OCI-LY7 (cell line): ENCODE data around the gene S100A6.

Experiments
- EZH2phosphoT487 ChIP-seq: fragments of 200-600 bp; sonication (generic); IDR thresholded peaks from 2 replicates; pipeline ENCODE4 v1.6.1; 2018; ENCODE audit warnings: low read depth, borderline replicate concordance, mild to moderate bottlenecking, mixed run types, antibody characterized with exemption, low read length, moderate library complexity, mixed read lengths
- TF ChIP-seq, protein P1 (sequence below): fragments of 200-600 bp; sonication (generic); conservative IDR thresholded peaks from 2 replicates; pipeline ENCODE4 v1.5.1; 2014; ENCODE audit warnings: mild to moderate bottlenecking, antibody characterized with exemption, low read length, moderate library complexity, mixed read lengths

DNA sequence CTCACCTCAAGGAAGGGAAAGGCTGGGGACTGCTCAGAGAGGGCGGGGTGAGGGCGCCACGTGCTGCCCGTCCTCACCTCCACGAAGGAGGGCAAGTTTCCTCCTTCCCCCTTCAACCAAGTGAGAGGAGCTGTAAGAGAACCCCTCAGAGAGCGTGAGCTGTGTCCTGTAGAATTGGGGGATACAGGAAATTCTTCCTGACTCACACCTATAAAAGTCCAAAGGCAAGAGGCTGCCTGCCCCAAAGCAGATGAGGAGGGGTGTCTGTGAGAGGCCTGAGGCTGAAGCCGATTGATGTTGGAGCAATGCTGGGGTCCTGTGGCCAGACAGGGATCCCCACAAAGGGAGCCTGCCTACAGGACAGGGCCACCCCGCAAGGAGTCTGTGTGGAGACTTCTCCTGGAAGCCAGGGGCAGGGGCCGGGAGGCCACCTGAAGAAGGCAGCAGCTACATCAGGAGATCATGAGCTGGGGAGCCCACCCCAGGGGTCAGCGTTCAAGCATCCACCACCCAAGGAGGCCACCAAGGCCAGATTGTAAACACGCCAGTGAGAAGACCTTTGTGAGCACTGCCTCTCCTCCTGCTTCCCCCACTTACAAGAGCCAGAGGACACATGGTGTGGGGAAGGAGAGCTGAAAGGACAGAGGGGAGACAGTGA lies 27.7 kb downstream of the S100A6 start:
- TF ChIP-seq, protein P1, sequence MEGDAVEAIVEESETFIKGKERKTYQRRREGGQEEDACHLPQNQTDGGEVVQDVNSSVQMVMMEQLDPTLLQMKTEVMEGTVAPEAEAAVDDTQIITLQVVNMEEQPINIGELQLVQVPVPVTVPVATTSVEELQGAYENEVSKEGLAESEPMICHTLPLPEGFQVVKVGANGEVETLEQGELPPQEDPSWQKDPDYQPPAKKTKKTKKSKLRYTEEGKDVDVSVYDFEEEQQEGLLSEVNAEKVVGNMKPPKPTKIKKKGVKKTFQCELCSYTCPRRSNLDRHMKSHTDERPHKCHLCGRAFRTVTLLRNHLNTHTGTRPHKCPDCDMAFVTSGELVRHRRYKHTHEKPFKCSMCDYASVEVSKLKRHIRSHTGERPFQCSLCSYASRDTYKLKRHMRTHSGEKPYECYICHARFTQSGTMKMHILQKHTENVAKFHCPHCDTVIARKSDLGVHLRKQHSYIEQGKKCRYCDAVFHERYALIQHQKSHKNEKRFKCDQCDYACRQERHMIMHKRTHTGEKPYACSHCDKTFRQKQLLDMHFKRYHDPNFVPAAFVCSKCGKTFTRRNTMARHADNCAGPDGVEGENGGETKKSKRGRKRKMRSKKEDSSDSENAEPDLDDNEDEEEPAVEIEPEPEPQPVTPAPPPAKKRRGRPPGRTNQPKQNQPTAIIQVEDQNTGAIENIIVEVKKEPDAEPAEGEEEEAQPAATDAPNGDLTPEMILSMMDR = no peak
- no peak for TF ChIP-seq EZH2phosphoT487
